Measurements from ENCODE around the gene CEACAM19.

- TF ChIP-seq POLR2AphosphoS5 (IDR thresholded peaks at IDR 0.05) (no peak), POLR2A (IDR thresholded peaks at IDR 0.05) (no peak), CTCF (IDR thresholded peaks at IDR 0.05) (no peak)
Measured at GRCh38 chr19:44624840-44625354, 46.4 kb upstream of the CEACAM19 start.

All from gastroesophageal sphincter (tissue), 3 donors.